ENCODE results near the gene KIAA1217. TPM values are rescaled to one million over a fixed set of nuclear protein-coding genes. Genes with fewer than 3 reads are reported as not detected.

Gene KIAA1217
- total and polyA plus RNA-seq, 9 of the 15 experiments (the other 6 are each of a cell fraction or from before 2014, with no cell fraction given), result 0.04 TPM; not detected in 8

- no peak for TF ChIP-seq CREB3 (tag; conservative IDR thresholded peaks at IDR 0.05; ENCODE audit: low read depth)
- TF ChIP-seq HBP1 (CRISPR knock-in tag; IDR thresholded peaks at IDR 0.05), result no peak
- TF ChIP-seq KLF16 (IDR thresholded peaks at IDR 0.05), result no peak
- TF ChIP-seq ELF2 (CRISPR knock-in tag; IDR thresholded peaks at IDR 0.05), result no peak
- no peak for TF ChIP-seq SIX5 (IDR thresholded peaks at IDR 0.05; ENCODE audit: borderline replicate concordance in 1 of 2, insufficient read depth in 1 of 2, low read depth in 1 of 2, low read length in 2 of 2)
- no peak for TF ChIP-seq MGA (IDR thresholded peaks at IDR 0.05)
- no peak for TF ChIP-seq ZBTB1 (CRISPR knock-in tag; IDR thresholded peaks at IDR 0.05; ENCODE audit: borderline replicate concordance, low read depth)
Observed at GRCh38 chr10:24339387-24339786, 130.4 kb downstream of the KIAA1217 start (continued).
